Stomach (tissue), 9 donors: ENCODE results near the gene OAS1. TPM values are rescaled to one million over a fixed set of nuclear protein-coding genes. Genes with fewer than 3 reads are reported as not detected.

Experiments
- DNase-seq, 2 donors: peaks; one replicate each; pipeline versions ENCODE4 v3.0.0 to v3.0.0-alpha.2; 2013 to 2019
- H3K27ac ChIP-seq, 5 donors: fragments of 200-600 bp in 4 of 5; sonication (generic) in 4 of 5; one replicate each; pipeline ENCODE4 v1.5.1; 2013 to 2019; ENCODE audit warnings: mild to moderate bottlenecking in 1 of 5, moderate library complexity in 1 of 5
- H3K27me3 ChIP-seq, 3 donors: fragments of 200-600 bp; sonication (generic); one replicate each; pipeline ENCODE4 v1.5.1; 2017 to 2019; ENCODE audit warnings: mixed run types in 1 of 3
- H3K36me3 ChIP-seq, 4 donors: fragments of 200-600 bp; sonication (generic); 1 replicate in 3 of 4; 2 replicates in 1 of 4; pipeline ENCODE4 v1.5.1; 2016 to 2019
- H3K4me1 ChIP-seq, 4 donors: fragments of 200-600 bp; sonication (generic); one replicate each; pipeline ENCODE4 v1.5.1; 2016 to 2019
- H3K4me3 ChIP-seq, 4 donors: fragments of 200-600 bp; sonication (generic) in 3 of 4; one replicate each; pipeline ENCODE4 v1.5.1; 2016 to 2019; ENCODE audit warnings: mild to moderate bottlenecking in 1 of 4
- H3K9me3 ChIP-seq, 4 donors: fragments of 200-600 bp; sonication (generic); one replicate each; pipeline ENCODE4 v1.5.1; 2016 to 2019
- CTCF ChIP-seq, 7 experiments: fragments of 450-650 bp in 4 of 7; fragments of 200-600 bp in 3 of 7; sonication (generic) in 3 of 7; IDR thresholded peaks; one replicate each; pipeline ENCODE4 v1.5.1; 2016 to 2019; ENCODE audit warnings: antibody characterized with exemption in 7 of 7, control low read depth in 2 of 7, mild to moderate bottlenecking in 1 of 7
- EP300 ChIP-seq: sonication (generic); formaldehyde crosslinking; IDR thresholded peaks from one replicate; pipeline ENCODE4 v1.6.1; 2017; ENCODE audit warnings: antibody characterized with exemption
- POLR2A ChIP-seq, 4 donors: fragments of 450-650 bp; IDR thresholded peaks; one replicate each; pipeline ENCODE4 v1.6.1; 2016; ENCODE audit warnings: antibody characterized with exemption in 4 of 4, control low read depth in 2 of 4, mild to moderate bottlenecking in 1 of 4, moderate library complexity in 1 of 4
- POLR2AphosphoS5 ChIP-seq, 3 donors: sonication (generic); formaldehyde crosslinking; IDR thresholded peaks; one replicate each; pipeline ENCODE4 v1.6.1; 2016; ENCODE audit warnings: antibody characterized with exemption in 3 of 3
- WGBS, 5 donors: extraction: QIAGEN DNeasy Blood & Tissue Kit in 3 of 5; methylation state at CpG; one replicate each; pipeline versions ENCODE4 v1.1.5 to v1.1.7; 2013 to 2018; 5-methylcytosine and 5-hydroxymethylcytosine counted together
- intact Hi-C: fragments of 100-400 bp; cut with DNase I; formaldehyde crosslinking; loops from one replicate; pipeline ENCODE4 v1.15.1; 2023; ENCODE audit warnings: low total_unique reads
- polyA plus RNA-seq, 3 donors: library from polyadenylated mRNA; stranded (reverse); fragments of 200-250 nt; gene quantifications; one replicate each; pipeline ENCODE4 v1.2.3, GENCODE V29; 2013
- total RNA-seq, 5 donors: library from RNA; depleted of rRNA; stranded (reverse); fragments of >200 nt; gene quantifications; one replicate each; pipeline versions ENCODE4 v1.1.0 to v1.2.3, GENCODE V29; 2014 to 2016
- donor health status: healthy with polysubstance abuse.
- donor health status: Bipolar disorder and iron deficiency.
- donor health status: healthy.

The OAS1 gene
- total and polyA plus RNA-seq, 8 donors, result 11.6 to 114 (median 22.8) TPM

GRCh38 chr12:112891093-112892024, 15.4 kb upstream of the OAS1 start:
- WGBS, 5 donors, result 59 to 71% (median 67%) methylated on average over 6 of the region's 6 CpGs
- TF ChIP-seq POLR2A (IDR thresholded peaks at IDR 0.05) (no peak), POLR2AphosphoS5 (IDR thresholded peaks at IDR 0.05) (no peak), EP300 (no peak), CTCF (IDR thresholded peaks at IDR 0.05) (no peak)

GRCh38 chr12:112892856-112893255, 13.9 kb upstream of the OAS1 start:
- intact Hi-C loops, result loop anchor here (10.0 kb wide), 1 partner anchor 132 kb away; no protein-coding TSS in a partner anchor
- WGBS, 5 donors, result 22 to 32% (median 29%) methylated on average over 2 of the region's 2 CpGs
- Histone ChIP-seq H3K36me3 (no peaks in the 10 kb centered on the region), H3K9me3 (no peaks in the 10 kb centered on the region), H3K4me3 (no peak overlapping the region), H3K27ac (no peak overlapping the region), H3K27me3 (peaks cover 0 to 26% (median 0%) of the 10 kb centered on the region in 3 donors), H3K4me1 (no peaks in the 10 kb centered on the region)
- TF ChIP-seq EP300 (no peak), POLR2A (IDR thresholded peaks at IDR 0.05) (no peak), CTCF (IDR thresholded peaks at IDR 0.05) (no peak), POLR2AphosphoS5 (IDR thresholded peaks at IDR 0.05) (no peak)
- no peak for DNase-seq

More at GRCh38 chr12:112891093-112892024, 15.4 kb upstream of the OAS1 start:
- H3K4me1 ChIP-seq, result no peaks in the 10 kb centered on the region
- H3K27me3 ChIP-seq, result peaks cover 0 to 13% (median 0%) of the 10 kb centered on the region in 3 donors
- DNase-seq, result peak in 1 of 2 donors; percentile 24
- intact Hi-C loops, result loop anchor here (10.0 kb wide), 1 partner anchor 133 kb away; no protein-coding TSS in a partner anchor
- H3K9me3 ChIP-seq, result peaks cover 0 to 3% (median 1%) of the 10 kb centered on the region in 4 donors
- H3K4me3 ChIP-seq, result no peak overlapping the region
- no peaks in the 10 kb centered on the region for H3K36me3 ChIP-seq
- H3K27ac ChIP-seq, result no peak overlapping the region

- Histone ChIP-seq H3K4me1 (no peaks in the 10 kb centered on the region), H3K9me3 (no peaks in the 10 kb centered on the region), H3K27me3 (peaks cover 0 to 25% (median 0%) of the 10 kb centered on the region in 3 donors), H3K36me3 (no peaks in the 10 kb centered on the region), H3K4me3 (no peak overlapping the region), H3K27ac (no peak overlapping the region)
- intact Hi-C loops, result loop anchor here (10.0 kb wide), 1 partner anchor 131 kb away; no protein-coding TSS in a partner anchor
- no peak for DNase-seq
- TF ChIP-seq POLR2A (IDR thresholded peaks at IDR 0.05) (no peak), POLR2AphosphoS5 (IDR thresholded peaks at IDR 0.05) (no peak), EP300 (no peak), CTCF (IDR thresholded peaks at IDR 0.05) (no peak)
Observed at GRCh38 chr12:112894128-112894527, 12.6 kb upstream of the OAS1 start.

- TF ChIP-seq EP300, result no peak
- DNase-seq, result no peak
- H3K9me3 ChIP-seq, result no peaks in the 10 kb centered on the region
- intact Hi-C loops, result loop anchor here (10.0 kb wide), 1 partner anchor 126 kb away; no protein-coding TSS in a partner anchor
- WGBS, 5 donors, result 77 to 92% (median 90%) methylated on average over 6 of the region's 6 CpGs
- no peak overlapping the region for H3K4me3 ChIP-seq
- H3K27me3 ChIP-seq, result peaks cover 0 to 21% (median 0%) of the 10 kb centered on the region in 3 donors
- no peaks in the 10 kb centered on the region for H3K36me3 ChIP-seq
- no peak overlapping the region for H3K27ac ChIP-seq
- peaks cover 0 to 5% (median 0%) of the 10 kb centered on the region in 4 donors for H3K4me1 ChIP-seq
Observed at GRCh38 chr12:112898380-112898779, 8.4 kb upstream of the OAS1 start.
